SK-N-SH (cell line): ENCODE results near the gene GRWD1. TPM values are rescaled to one million over a fixed set of nuclear protein-coding genes. Genes with fewer than 3 reads are reported as not detected.

Experiments used
- CTCF ChIA-PET: fragments of 300-600, 350-600 bp; formaldehyde crosslinking; extraction: SDS; loops from one replicate; lab custom pipeline; 2021; lab: Yijun Ruan, JAX
- POLR2A ChIA-PET: fragments of 350-600 bp; sonication (Branson Sonifier 250); formaldehyde crosslinking; extraction: SDS; loops from one replicate; lab custom pipeline; 2020; ENCODE audit warnings: antibody characterized with exemption, inconsistent platforms; lab: Yijun Ruan, JAX
- DNase-seq: peaks from one replicate; pipeline ENCODE4 v3.0.0; 2012
- H2AFZ ChIP-seq: fragments of 200-600 bp; sonication (generic); 2 replicates; pipeline ENCODE4 v1.8.1; 2016; ENCODE audit warnings: antibody characterized with exemption, mild to moderate bottlenecking, low read depth
- H3F3A ChIP-seq: fragments of 200-600 bp; sonication (generic); replicated peaks from 2 replicates; pipeline ENCODE3; 2016; ENCODE audit warnings: antibody characterized with exemption, mild to moderate bottlenecking; ENCODE audit not compliant: insufficient read depth
- H3K27ac ChIP-seq, 2 experiments: fragments of 200-500 bp in 1 of 2; fragments of 200-600 bp in 1 of 2; sonication (Bioruptor generic) in 1 of 2; sonication (generic), shearing (Covaris generic) in 1 of 2; 2 replicates each; pipeline versions ENCODE4 v1.5.1 to v1.6.1; 2014 to 2016; ENCODE audit warnings: low read depth in 2 of 2, inconsistent platforms in 1 of 2, low read length in 1 of 2, mild to moderate bottlenecking in 1 of 2, mixed read lengths in 1 of 2
- H3K27me3 ChIP-seq: fragments of 200-600 bp; sonication (generic), shearing (Covaris generic); 2 replicates; pipeline ENCODE4 v1.6.1; 2016; ENCODE audit warnings: mixed run types; ENCODE audit not compliant: insufficient read depth
- H3K36me3 ChIP-seq, 2 experiments: fragments of 200-500 bp in 1 of 2; fragments of 200-600 bp in 1 of 2; sonication (Bioruptor generic) in 1 of 2; sonication (generic) in 1 of 2; replicated peaks in 1 of 2; 2 replicates each; pipeline versions ENCODE3 to v1.5.1; 2014 to 2016; ENCODE audit warnings: low read length in 1 of 2, mild to moderate bottlenecking in 1 of 2; ENCODE audit not compliant: insufficient read depth in 2 of 2, control insufficient read depth in 1 of 2
- H3K4me1 ChIP-seq, 2 experiments: fragments of 200-500 bp in 1 of 2; fragments of 200-600 bp in 1 of 2; sonication (Bioruptor generic) in 1 of 2; sonication (generic), shearing (Covaris generic) in 1 of 2; 2 replicates each; pipeline versions ENCODE4 v1.5.1 to v1.6.1; 2014 to 2016; ENCODE audit warnings: low read depth in 1 of 2, low read length in 1 of 2, mixed run types in 1 of 2; ENCODE audit not compliant: insufficient read depth in 2 of 2, control insufficient read depth in 1 of 2
- H3K4me2 ChIP-seq: fragments of 200-600 bp; sonication (generic), shearing (Covaris generic); 2 replicates; pipeline ENCODE4 v1.6.1; 2017; ENCODE audit warnings: mixed run types
- H3K4me3 ChIP-seq, 2 experiments: fragments of 200-500 bp in 1 of 2; fragments of 200-600 bp in 1 of 2; sonication (Bioruptor generic) in 1 of 2; sonication (generic), shearing (Covaris generic) in 1 of 2; 2 replicates each; pipeline versions ENCODE4 v1.5.1 to v1.8.1; 2014 to 2016; ENCODE audit warnings: low read depth in 2 of 2, inconsistent platforms in 1 of 2, low read length in 1 of 2, mild to moderate bottlenecking in 1 of 2, mixed read lengths in 1 of 2, moderate library complexity in 1 of 2
- H3K79me2 ChIP-seq: fragments of 200-600 bp; sonication (generic); 2 replicates; pipeline ENCODE4 v1.8.1; 2017; ENCODE audit warnings: mild to moderate bottlenecking; ENCODE audit not compliant: insufficient read depth
- H3K9ac ChIP-seq: fragments of 200-600 bp; sonication (generic); 2 replicates; pipeline ENCODE4 v1.6.1; 2017; ENCODE audit warnings: mixed run types
- H3K9me2 ChIP-seq: fragments of 200-600 bp; sonication (generic); 2 replicates; pipeline ENCODE4 v1.6.1; 2017; ENCODE audit warnings: mixed run types
- H3K9me3 ChIP-seq: fragments of 200-600 bp; sonication (generic); 2 replicates; pipeline ENCODE4 v1.6.1; 2017; ENCODE audit warnings: mixed run types, mild to moderate bottlenecking, moderate library complexity
- H4K20me1 ChIP-seq: fragments of 200-600 bp; sonication (generic); 2 replicates; pipeline ENCODE4 v1.6.1; 2017; ENCODE audit warnings: mild to moderate bottlenecking, mixed run types; ENCODE audit not compliant: insufficient read depth
- CHD2 ChIP-seq: fragments of 150-350 bp; IDR thresholded peaks from 2 replicates; pipeline ENCODE4 v1.6.1; 2018; ENCODE audit warnings: low read length; ENCODE audit not compliant: partially characterized antibody
- CTCF ChIP-seq: fragments of 200-600 bp; sonication (generic); IDR thresholded peaks from 2 replicates; pipeline ENCODE4 v1.6.1; 2017; ENCODE audit warnings: antibody characterized with exemption, mild to moderate bottlenecking, moderate library complexity
- EP300 ChIP-seq, 2 experiments: IDR thresholded peaks; 2 replicates each; pipeline versions ENCODE4 v1.4.0 to v1.6.1; 2012; ENCODE audit warnings: borderline replicate concordance in 1 of 2, low read depth in 1 of 2, low read length in 1 of 2
- FOXM1 ChIP-seq: IDR thresholded peaks from 2 replicates; pipeline ENCODE4 v1.4.0; 2012; ENCODE audit warnings: low read depth, mild to moderate bottlenecking
- GABPA ChIP-seq: IDR thresholded peaks from 2 replicates; pipeline ENCODE4 v1.4.0; 2012; ENCODE audit warnings: low read depth, mild to moderate bottlenecking
- MAX ChIP-seq: IDR thresholded peaks from 2 replicates; pipeline ENCODE4 v1.4.0; 2012; ENCODE audit warnings: low read depth
- NRF1 ChIP-seq: IDR thresholded peaks from 2 replicates; pipeline ENCODE4 v1.6.1; 2012; ENCODE audit warnings: low read depth, mild to moderate bottlenecking, low read length
- PBX3 ChIP-seq: IDR thresholded peaks from 2 replicates; pipeline ENCODE4; 2012
- RAD21 ChIP-seq: IDR thresholded peaks from 2 replicates; pipeline ENCODE4 v1.6.1; 2012; ENCODE audit warnings: mild to moderate bottlenecking, low read length
- REST ChIP-seq: IDR thresholded peaks from 2 replicates; pipeline ENCODE4 v1.6.1; 2012; ENCODE audit warnings: mild to moderate bottlenecking, low read depth, low read length, moderate library complexity
- RFX5 ChIP-seq: IDR thresholded peaks from 2 replicates; pipeline ENCODE4 v1.6.1; 2012; ENCODE audit warnings: mild to moderate bottlenecking, improper control_type of control experiment, low read length
- SIN3A ChIP-seq: IDR thresholded peaks from 2 replicates; pipeline ENCODE4 v1.6.1; 2012; ENCODE audit warnings: low read depth, mild to moderate bottlenecking, low read length, moderate library complexity, borderline replicate concordance
- SMC3 ChIP-seq: IDR thresholded peaks from 2 replicates; pipeline ENCODE4 v1.6.1; 2012; ENCODE audit warnings: low read depth, low read length, improper control_type of control experiment
- TAF1 ChIP-seq: IDR thresholded peaks from 2 replicates; pipeline ENCODE4 v1.6.1; 2012; ENCODE audit warnings: low read depth, mild to moderate bottlenecking, low read length, moderate library complexity, borderline replicate concordance
- TCF12 ChIP-seq: IDR thresholded peaks from 2 replicates; pipeline ENCODE4 v1.4.0; 2012
- WGBS: methylation state at CpG from one replicate; pipeline ENCODE4 v1.1.6; 2017; ENCODE audit warnings: low lambda C conversion rate; 5-methylcytosine and 5-hydroxymethylcytosine counted together
- polyA plus RNA-seq, 3 experiments: library from polyadenylated mRNA; depleted of rRNA; stranded (reverse); fragments of >200 nt; gene quantifications; 2 replicates each; pipeline ENCODE4 v1.2.3, GENCODE V29; 2012

The GRWD1 gene
- polyA plus RNA-seq, 1 of the 3 experiments (the other 2 are of a cell fraction) = 36.6 TPM

- ChIA-PET POLR2A (no interaction called here), CTCF (interaction anchor here (1.7 kb wide), 1 partner anchor 48 kb away, joined by 5 read pairs; no protein-coding TSS in a partner anchor)
Observed at GRCh38 chr19:48442116-48443035, 3.4 kb upstream of the GRWD1 start.

GRCh38 chr19:48443256-48443655 is 2.5 kb upstream of the GRWD1 start:
- TF ChIP-seq CTCF (no peak), NRF1 (no peak), SIN3A (no peak), REST (no peak), MAX (no peak), RAD21 (no peak), SMC3 (no peak), TCF12 (no peak), PBX3 (no peak), FOXM1 (no peak), EP300 (IDR thresholded peaks at IDR 0.05; ENCODE audit: borderline replicate concordance in 1 of 2, low read depth in 1 of 2, low read length in 1 of 2) (no peak), RFX5 (no peak)
- no peak for DNase-seq
- POLR2A ChIA-PET = no interaction called here
- peaks cover 5 to 13% of the 10 kb centered on the region in 2 experiments for H3K36me3 ChIP-seq
- H3K9ac ChIP-seq = no peak overlapping the region
- H3K4me1 ChIP-seq = peaks cover 4 to 16% of the 10 kb centered on the region in 2 experiments; a peak in 2 of 4 replicates
- H3K9me2 ChIP-seq = no peaks in the 10 kb centered on the region
- peaks cover 12% of the 10 kb centered on the region for H3F3A ChIP-seq
- H3K27me3 ChIP-seq = no peaks in the 10 kb centered on the region
- H3K79me2 ChIP-seq = peaks cover 24% of the 10 kb centered on the region
- H3K27ac ChIP-seq = no peak overlapping the region
- no peak overlapping the region for H3K4me3 ChIP-seq
- WGBS = 96% methylated on average over 43 of the region's 60 CpGs
- H4K20me1 ChIP-seq = no peaks in the 10 kb centered on the region
- no peak overlapping the region for H3K4me2 ChIP-seq
- no peaks in the 10 kb centered on the region for H3K9me3 ChIP-seq
- CTCF ChIA-PET = interaction anchor here (0.6 kb wide), 1 partner anchor 176 kb away, joined by 3 read pairs; no protein-coding TSS in a partner anchor
- H2AFZ ChIP-seq = no peak overlapping the region

More at GRCh38 chr19:48442116-48443035, 3.4 kb upstream of the GRWD1 start:
- peaks cover 0 to 5% of the 10 kb centered on the region in 2 experiments for H3K36me3 ChIP-seq
- no peak overlapping the region for H3K4me3 ChIP-seq
- peaks cover 4 to 16% of the 10 kb centered on the region in 2 experiments; a peak in 2 of 4 replicates for H3K4me1 ChIP-seq
- H2AFZ ChIP-seq = no peak overlapping the region
- H3K27me3 ChIP-seq = no peaks in the 10 kb centered on the region
- DNase-seq = no peak
- H3K9ac ChIP-seq = no peak overlapping the region
- TF ChIP-seq TAF1 = no peak
- TF ChIP-seq GABPA = no peak
- TF ChIP-seq CHD2 = no peak
- TF ChIP-seq, all 33 proteins: peak for 0
- H3K9me3 ChIP-seq = no peaks in the 10 kb centered on the region
- peaks cover 11% of the 10 kb centered on the region for H3F3A ChIP-seq
- no peaks in the 10 kb centered on the region for H3K9me2 ChIP-seq
- H3K79me2 ChIP-seq = peaks cover 15% of the 10 kb centered on the region
- H3K27ac ChIP-seq = no peak overlapping the region
- WGBS = 96% methylated on average over 60 of the region's 94 CpGs
- no peaks in the 10 kb centered on the region for H4K20me1 ChIP-seq
- H3K4me2 ChIP-seq = no peak overlapping the region
